CD4-positive, CD25-positive, alpha-beta regulatory T cell (primary cell): Measurements from ENCODE around the gene SMIM41. TPM values are rescaled to one million over a fixed set of nuclear protein-coding genes. Genes with fewer than 3 reads are reported as not detected.

Source experiments
- ATAC-seq, 2 donors: fragments of 150-1000 bp; cut with Tn5 transposase; one replicate each; pipeline ENCODE4 v1.10.0; 2021; ENCODE audit warnings: low read depth in 2 of 2, moderate number of reproducible peaks in 2 of 2, moderate library complexity in 1 of 2
- DNase-seq, 3 donors: peaks; one replicate each; pipeline versions ENCODE4 v3.0.0 to v3.0.0-alpha.2; 2012 to 2022; ENCODE audit warnings: mixed read lengths in 1 of 3
- H3K27ac ChIP-seq: one replicate; pipeline ENCODE4 v1.7.0; 2013; ENCODE audit warnings: mild to moderate bottlenecking, low read length; ENCODE audit not compliant: insufficient read depth, poor library complexity, severe bottlenecking
- H3K27me3 ChIP-seq: one replicate; pipeline ENCODE4 v1.7.0; 2013; ENCODE audit warnings: low read length; ENCODE audit not compliant: control insufficient read depth, insufficient read depth
- H3K36me3 ChIP-seq: one replicate; pipeline ENCODE4 v1.7.0; 2013; ENCODE audit warnings: mild to moderate bottlenecking, low read length, moderate library complexity; ENCODE audit not compliant: control insufficient read depth, insufficient read depth
- H3K4me1 ChIP-seq: 2 replicates; pipeline ENCODE4 v1.7.0; 2013; ENCODE audit warnings: mild to moderate bottlenecking, low read length; ENCODE audit not compliant: insufficient read depth, control insufficient read depth, poor library complexity, severe bottlenecking
- H3K4me3 ChIP-seq: one replicate; pipeline ENCODE4 v1.7.0; 2013; ENCODE audit warnings: low read depth, mild to moderate bottlenecking, low read length, moderate library complexity
- H3K9me3 ChIP-seq, 2 experiments: 1 replicate in 1 of 2; 2 replicates in 1 of 2; pipeline ENCODE4 v1.7.0; 2013; ENCODE audit warnings: low read length in 2 of 2, mild to moderate bottlenecking in 1 of 2, moderate library complexity in 1 of 2; ENCODE audit not compliant: control insufficient read depth in 2 of 2
- H3K27ac Mint-ChIP-seq, 3 donors: one replicate each; pipeline ENCODE4 v1.8.0; 2020 to 2022; ENCODE audit warnings: mild to moderate bottlenecking in 3 of 3, mixed read lengths in 3 of 3, moderate library complexity in 2 of 3
- H3K27me3 Mint-ChIP-seq: one replicate; pipeline ENCODE4 v1.8.0; 2022; ENCODE audit warnings: mild to moderate bottlenecking, mixed read lengths
- H3K36me3 Mint-ChIP-seq: one replicate; pipeline ENCODE4 v1.8.0; 2020; ENCODE audit warnings: mixed read lengths
- H3K4me1 Mint-ChIP-seq, 4 donors: one replicate each; pipeline ENCODE4 v1.8.0; 2020 to 2022; ENCODE audit warnings: mixed read lengths in 4 of 4, mild to moderate bottlenecking in 1 of 4
- H3K4me3 Mint-ChIP-seq, 4 donors: one replicate each; pipeline ENCODE4 v1.8.0; 2020 to 2022; ENCODE audit warnings: mild to moderate bottlenecking in 4 of 4, mixed read lengths in 4 of 4, moderate library complexity in 3 of 4
- H3K9me3 Mint-ChIP-seq, 7 donors: one replicate each; pipeline ENCODE4 v1.8.0; 2020 to 2022; ENCODE audit warnings: mixed read lengths in 7 of 7, mild to moderate bottlenecking in 3 of 7, moderate library complexity in 2 of 7
- polyA plus RNA-seq, 4 donors: library from polyadenylated mRNA; unstranded; fragments of 300-500 nt; fragmentation: Illumina TruSeq; gene quantifications; one replicate each; pipeline ENCODE4 v1.2.3, GENCODE V29; 2021
- total RNA-seq: library from RNA; stranded (reverse); gene quantifications from one replicate; pipeline ENCODE4 v1.2.3, GENCODE V29; 2022

SMIM41 gene
- total and polyA plus RNA-seq, 5 donors from 2014 or later: 0.54 TPM; not detected in 4

DNA sequence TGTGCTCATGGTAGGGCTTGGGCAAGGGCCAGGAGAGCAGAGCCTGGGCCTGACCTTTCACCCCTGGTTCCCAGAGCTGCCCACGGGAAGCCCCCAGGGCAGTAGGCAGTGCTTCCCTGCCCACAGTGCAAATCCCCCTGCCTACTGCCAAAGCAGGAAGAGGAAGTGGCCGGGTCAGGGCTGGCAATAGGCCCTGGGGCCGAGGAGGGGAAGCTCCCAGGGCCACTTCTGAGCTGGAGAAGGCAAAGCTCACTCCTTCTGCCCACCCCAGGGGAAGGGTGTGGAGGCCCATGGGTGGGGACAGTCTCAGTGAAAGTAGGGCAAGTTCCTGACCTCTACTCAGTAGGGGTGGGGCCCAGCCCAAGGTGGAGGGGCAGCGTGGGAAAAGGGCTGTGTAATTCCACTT is 33.7 kb upstream of the SMIM41 start:
- Mint-ChIP-seq H3K27me3 (no peaks in the 10 kb centered on the region), H3K9me3 (no peaks in the 10 kb centered on the region), H3K4me1 (peaks cover 0 to 37% (median 28%) of the 10 kb centered on the region in 4 donors), H3K27ac (peak overlapping the region in 1 of 3 donors; percentile 84), H3K4me3 (no peak overlapping the region), H3K36me3 (no peaks in the 10 kb centered on the region)
- peaks cover 29% of the 10 kb centered on the region for H3K4me1 ChIP-seq
- DNase-seq (no peak), ATAC-seq (no peak)
- no peak overlapping the region for H3K27ac ChIP-seq
- no peaks in the 10 kb centered on the region for H3K27me3 ChIP-seq
- no peaks in the 10 kb centered on the region for H3K36me3 ChIP-seq
- H3K9me3 ChIP-seq: no peaks in the 10 kb centered on the region
- H3K4me3 ChIP-seq: no peak overlapping the region

DNA sequence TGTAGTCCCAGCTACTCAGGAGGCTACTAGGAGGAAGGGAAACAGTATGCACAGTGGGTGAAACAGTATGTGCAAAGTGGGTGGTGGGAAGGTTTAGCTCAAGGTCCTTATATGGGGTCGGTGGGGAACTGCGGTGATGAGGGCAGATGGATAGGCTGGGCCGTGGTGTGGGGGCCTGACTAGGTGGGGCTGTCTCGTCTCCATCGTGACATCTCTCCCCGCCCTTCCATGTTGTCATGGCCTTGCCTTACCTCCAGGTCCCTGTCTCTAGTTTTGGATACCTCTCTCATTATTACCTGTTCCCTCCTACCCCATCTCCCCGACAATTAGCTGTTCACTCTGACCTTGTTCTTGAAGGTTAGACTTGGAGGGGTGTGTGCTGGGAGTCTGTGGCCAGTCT is 32.6 kb upstream of the SMIM41 start:
- Mint-ChIP-seq H3K27me3 (peaks cover 7% of the 10 kb centered on the region), H3K27ac (no peak overlapping the region), H3K4me1 (peaks cover 0 to 42% (median 26%) of the 10 kb centered on the region in 4 donors), H3K4me3 (peak overlapping the region in 1 of 4 donors; percentile 19), H3K36me3 (no peaks in the 10 kb centered on the region), H3K9me3 (no peaks in the 10 kb centered on the region)
- DNase-seq (no peak), ATAC-seq (no peak)
- Histone ChIP-seq H3K27me3 (no peaks in the 10 kb centered on the region), H3K4me1 (peaks cover 31% of the 10 kb centered on the region), H3K4me3 (no peak overlapping the region), H3K27ac (no peak overlapping the region), H3K9me3 (no peaks in the 10 kb centered on the region), H3K36me3 (no peaks in the 10 kb centered on the region)

DNA sequence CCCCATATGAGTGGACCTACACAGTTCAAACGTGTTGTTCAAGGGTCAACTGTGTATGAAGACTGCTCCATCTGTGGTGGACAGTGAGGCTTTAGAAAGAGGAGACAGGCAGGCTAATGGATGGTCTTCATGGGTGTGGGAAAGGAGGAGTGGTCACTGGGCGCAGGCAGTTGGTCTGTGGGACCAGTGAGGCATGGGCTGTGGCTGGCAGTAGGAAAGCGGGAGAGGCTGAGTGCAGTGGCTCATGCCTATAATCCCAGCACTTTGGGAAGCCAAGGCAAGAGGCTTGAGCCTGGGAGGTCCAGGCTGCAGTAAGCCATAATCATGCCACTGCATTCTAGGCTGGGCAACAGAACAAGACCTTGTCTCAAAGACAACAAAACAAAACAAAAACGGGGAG is 30.2 kb upstream of the SMIM41 start:
- Histone ChIP-seq H3K9me3 (no peaks in the 10 kb centered on the region), H3K27me3 (no peaks in the 10 kb centered on the region)

DNA sequence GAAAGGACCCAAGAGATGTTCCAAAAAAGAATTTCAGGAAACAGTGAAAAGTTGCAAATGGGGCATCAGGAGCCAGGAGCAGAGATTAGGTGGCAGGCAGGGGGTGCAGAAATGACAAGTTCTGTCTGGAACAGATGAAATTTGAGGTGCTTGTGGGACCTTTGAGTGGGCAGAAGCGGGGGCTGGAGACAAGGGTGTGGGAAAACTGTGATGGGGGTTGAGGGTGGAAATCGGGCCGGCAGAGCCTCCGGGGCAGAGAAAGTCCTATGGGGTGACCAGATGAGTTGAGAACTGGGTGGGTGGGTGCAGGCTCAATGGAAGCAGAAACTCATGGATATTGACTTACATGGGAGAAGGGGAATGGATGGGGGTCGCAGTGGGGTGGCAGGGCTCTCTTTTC is 29.8 kb upstream of the SMIM41 start:
- Histone ChIP-seq H3K27ac (no peak overlapping the region), H3K36me3 (no peaks in the 10 kb centered on the region), H3K4me3 (no peak overlapping the region), H3K27me3 (no peaks in the 10 kb centered on the region), H3K4me1 (peaks cover 31% of the 10 kb centered on the region), H3K9me3 (no peaks in the 10 kb centered on the region)
- DNase-seq (no peak), ATAC-seq (no peak)
- Mint-ChIP-seq H3K4me1 (peaks cover 0 to 41% (median 27%) of the 10 kb centered on the region in 4 donors), H3K36me3 (no peaks in the 10 kb centered on the region), H3K9me3 (no peaks in the 10 kb centered on the region), H3K4me3 (peak overlapping the region; percentile 93 to 99 (median 95)), H3K27me3 (peaks cover 7% of the 10 kb centered on the region), H3K27ac (peak overlapping the region in 2 of 3 donors; percentile 98 to 100)

More for the DNA sequence above, 30.2 kb upstream of the SMIM41 start:
- Mint-ChIP-seq H3K27me3 (peaks cover 7% of the 10 kb centered on the region), H3K4me3 (peak overlapping the region; percentile 93 to 99 (median 95)), H3K9me3 (no peaks in the 10 kb centered on the region), H3K36me3 (no peaks in the 10 kb centered on the region), H3K27ac (peak overlapping the region; percentile 3 to 100 (median 98)), H3K4me1 (peaks cover 0 to 41% (median 28%) of the 10 kb centered on the region in 4 donors)
- H3K36me3 ChIP-seq: no peaks in the 10 kb centered on the region
- peaks cover 31% of the 10 kb centered on the region for H3K4me1 ChIP-seq
- H3K4me3 ChIP-seq: no peak overlapping the region
- ATAC-seq: no peak
- DNase-seq: no peak
- H3K27ac ChIP-seq: no peak overlapping the region

DNA sequence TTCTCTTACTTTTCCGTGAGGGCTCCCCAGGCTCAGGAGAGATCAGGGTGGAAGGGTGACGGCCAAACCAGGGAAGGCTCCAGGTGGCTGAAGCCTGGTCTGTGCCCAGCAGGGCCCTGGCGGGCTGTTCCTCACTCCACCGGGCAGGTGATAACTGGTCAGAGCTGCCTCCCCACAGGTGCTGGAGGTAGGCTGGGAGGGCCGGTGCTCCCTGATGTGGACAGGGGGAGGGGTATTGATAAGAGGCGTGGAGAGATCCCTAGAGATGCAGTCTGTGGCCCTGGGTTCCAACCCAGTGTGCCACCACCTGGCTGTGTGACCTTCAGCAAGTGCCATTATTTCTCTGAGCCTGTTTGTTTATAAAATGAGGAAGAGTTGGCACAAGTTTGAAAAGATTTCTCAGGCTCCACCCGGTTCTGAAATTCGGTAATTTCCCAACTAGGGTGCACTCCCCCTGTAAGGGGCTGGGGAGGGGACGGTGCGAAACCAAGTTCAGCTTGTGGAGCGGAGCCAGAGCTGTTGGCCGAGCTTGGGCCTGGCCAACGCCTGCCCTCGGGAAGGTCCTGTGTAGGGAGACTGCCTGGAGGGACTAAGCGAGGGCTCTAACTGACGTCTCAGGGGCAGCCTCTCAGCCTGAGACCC is 29.3 kb upstream of the SMIM41 start:
- H3K27me3 Mint-ChIP-seq: peaks cover 7% of the 10 kb centered on the region
- peak overlapping the region; percentile 94 to 99 (median 98) for H3K4me3 Mint-ChIP-seq
- H3K4me1 Mint-ChIP-seq: peaks cover 0 to 41% (median 27%) of the 10 kb centered on the region in 4 donors
- H3K4me1 ChIP-seq: peaks cover 31% of the 10 kb centered on the region
- H3K27ac ChIP-seq: peak overlapping the region; percentile 96
- DNase-seq (no peak), ATAC-seq (no peak)
- H3K4me3 ChIP-seq: peak overlapping the region; percentile 51
- no peaks in the 10 kb centered on the region for H3K36me3 Mint-ChIP-seq
- H3K36me3 ChIP-seq: no peaks in the 10 kb centered on the region
- no peaks in the 10 kb centered on the region for H3K9me3 ChIP-seq
- no peaks in the 10 kb centered on the region for H3K9me3 Mint-ChIP-seq
- H3K27ac Mint-ChIP-seq: peak overlapping the region; percentile 43 to 100 (median 98)
- H3K27me3 ChIP-seq: no peaks in the 10 kb centered on the region

DNA sequence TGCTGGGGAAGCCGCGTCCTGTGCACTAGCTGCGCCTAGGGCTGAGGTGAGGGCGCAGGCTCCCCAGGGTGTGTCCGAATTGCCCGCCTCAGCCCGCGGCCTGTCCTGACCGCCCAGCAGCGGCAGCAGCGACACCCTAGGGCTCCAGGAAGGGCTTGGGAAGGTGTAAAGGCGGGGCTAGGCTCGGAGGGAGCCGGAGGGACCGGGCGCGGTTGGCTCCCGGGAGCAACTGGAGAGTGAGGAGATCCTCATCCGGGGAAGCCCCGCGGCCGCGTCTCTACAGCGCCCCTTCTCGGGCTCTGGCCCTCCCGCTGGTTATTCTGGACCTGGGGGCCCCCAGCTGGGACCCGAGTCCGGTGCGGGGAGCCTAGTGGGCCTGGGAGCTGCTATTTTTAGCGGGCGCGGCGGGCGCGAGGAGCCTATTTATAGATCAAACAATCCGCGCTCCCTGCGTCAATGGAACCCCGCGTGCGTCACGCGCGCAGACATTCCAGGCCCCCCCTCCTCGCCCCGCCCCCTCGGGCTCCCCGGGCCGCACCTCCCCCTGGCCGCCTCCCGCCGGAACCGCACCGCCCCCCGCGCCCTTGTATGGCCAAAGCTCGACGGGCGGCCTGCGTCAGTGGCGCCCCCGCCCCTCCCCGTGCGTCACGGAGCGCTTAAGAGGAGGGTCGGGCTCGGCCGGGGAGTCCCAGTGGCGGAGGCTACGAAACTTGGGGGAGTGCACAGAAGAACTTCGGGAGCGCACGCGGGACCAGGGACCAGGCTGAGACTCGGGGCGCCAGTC is 28.6 kb upstream of the SMIM41 start, which contains the start of gene NR4A1:
NR4A1 (plus strand) TSS at position 685 of the 784 bp plus-strand sequence. CDS start 2,887 bp downstream, outside the sequence.
- DNase-seq: peak; percentile 96 to 100 (median 98)
- Histone ChIP-seq H3K4me3 (peak within 1 kb of the TSS; percentile 84), H3K36me3 (no peaks in the 10 kb centered on the region), H3K27me3 (no peaks in the 10 kb centered on the region), H3K4me1 (peaks cover 26% of the 10 kb centered on the region), H3K9me3 (no peaks in the 10 kb centered on the region), H3K27ac (peak within 1 kb of the TSS; percentile 96)
- Mint-ChIP-seq H3K27ac (peak within 1 kb of the TSS; percentile 98 to 100 (median 99)), H3K27me3 (peaks cover 7% of the 10 kb centered on the region), H3K9me3 (no peaks in the 10 kb centered on the region), H3K4me3 (peak within 1 kb of the TSS; percentile 94 to 99 (median 98)), H3K36me3 (no peaks in the 10 kb centered on the region), H3K4me1 (peaks cover 0 to 38% (median 25%) of the 10 kb centered on the region in 4 donors)
- ATAC-seq: peak; percentile 89 to 90

DNA sequence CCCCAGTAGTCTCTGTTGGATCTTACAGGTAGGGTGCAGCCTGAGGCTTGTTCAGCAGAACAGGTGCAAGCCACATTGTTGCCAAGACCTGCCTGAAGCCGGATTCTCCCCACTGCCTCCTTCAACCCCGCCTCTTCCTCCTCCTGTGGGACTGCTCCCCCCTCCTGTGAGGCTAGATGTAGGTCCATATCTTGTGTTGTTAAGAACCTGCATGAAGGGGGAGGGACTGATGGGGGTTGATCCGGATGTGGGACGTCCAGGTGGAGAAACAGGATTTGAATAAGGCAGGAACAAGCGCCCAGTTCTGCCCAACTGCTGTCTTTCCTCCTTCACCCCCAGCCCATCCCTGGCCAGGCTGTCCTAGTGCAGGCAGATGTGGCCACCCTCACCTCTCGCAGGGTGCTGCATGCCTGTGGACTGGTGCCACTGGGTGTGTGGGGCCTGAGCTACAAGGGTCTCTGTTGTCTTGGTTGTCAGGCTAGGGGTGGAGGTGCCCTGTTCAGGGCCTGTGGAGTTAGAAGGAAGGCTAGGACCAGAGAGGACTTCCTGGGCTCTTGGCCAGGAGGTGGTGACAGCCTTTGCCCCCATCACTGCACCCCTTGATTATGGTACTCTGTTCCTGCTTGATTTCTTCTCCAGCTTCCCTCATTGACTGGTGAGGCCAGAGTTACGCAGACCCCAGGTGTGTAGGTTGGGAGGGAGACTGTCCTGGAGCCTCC is 26.9 kb upstream of the SMIM41 start:
- Histone ChIP-seq H3K27me3 (no peaks in the 10 kb centered on the region), H3K4me1 (peaks cover 26% of the 10 kb centered on the region), H3K4me3 (peak overlapping the region; percentile 84), H3K27ac (peak overlapping the region; percentile 96), H3K36me3 (no peaks in the 10 kb centered on the region), H3K9me3 (no peaks in the 10 kb centered on the region)
- DNase-seq (peak in 2 of 3 donors; percentile 34 to 56), ATAC-seq (no peak)
- H3K9me3 Mint-ChIP-seq: no peaks in the 10 kb centered on the region
- H3K27me3 Mint-ChIP-seq: peaks cover 7% of the 10 kb centered on the region
- peaks cover 0 to 38% (median 19%) of the 10 kb centered on the region in 4 donors for H3K4me1 Mint-ChIP-seq
- peak overlapping the region; percentile 94 to 99 (median 98) for H3K4me3 Mint-ChIP-seq
- H3K36me3 Mint-ChIP-seq: no peaks in the 10 kb centered on the region
- H3K27ac Mint-ChIP-seq: peak overlapping the region; percentile 98 to 100 (median 99)
